ENCODE data around the gene SOWAHA.

- TF ChIP-seq CTCF (IDR thresholded peaks at IDR 0.05) (no peak), EZH2 (IDR thresholded peaks at IDR 0.05; ENCODE audit: borderline replicate concordance, insufficient read depth, low read depth, low read length, poor library complexity, severe bottlenecking) (no peak)
These were observed 858 bp upstream of the SOWAHA start for GRCh38 chr5:132812123-132812765.
